H1 (cell line): ENCODE results near the gene PAXIP1. TPM values are rescaled to one million over a fixed set of nuclear protein-coding genes. Genes with fewer than 3 reads are reported as not detected.

Source experiments
- SUZ12 ChIP-seq: fragments of 200-600 bp; sonication (generic); IDR thresholded peaks from 2 replicates; pipeline ENCODE4 v1.6.1; 2012; ENCODE audit warnings: mild to moderate bottlenecking, inconsistent platforms, low read length, moderate library complexity, mixed read lengths
- polyA plus RNA-seq, 7 experiments: library from polyadenylated mRNA; depleted of rRNA in 3 of 7; stranded (reverse) in 5 of 7; unstranded in 2 of 7; fragments of >200 nt in 5 of 7; fragments of 200-250 nt in 2 of 7; gene quantifications; 1 replicate in 5 of 7; 2 replicates in 1 of 7; 4 replicates in 1 of 7; pipeline versions ENCODE4 v1.2.1 to v1.2.3, GENCODE V29; 2011 to 2013; ENCODE audit warnings: missing spikeins in 2 of 7, mixed read lengths in 2 of 7
- total RNA-seq: library from RNA; stranded (reverse); fragmentation: NEBNext Ultra II Directional; extraction: Animal tissue kit (Norgen Biotek cat#: 25700); gene quantifications from 2 replicates; pipeline ENCODE4 v1.2.1, GENCODE V29; 2021

PAXIP1 gene
- total and polyA plus RNA-seq, 2 of the 8 experiments (the other 6 are each of a cell fraction or from before 2014, with no cell fraction given) = 32.4 to 32.8 TPM

GRCh38 chr7:154990964-154991540 lies 11.9 kb downstream of the PAXIP1 start (continued):
- TF ChIP-seq SUZ12 = no peak
